ENCODE results near the gene SETD2.
"Not testable (repeated sequence)": the region's sequence is repeated elsewhere in the genome, so short reads cannot be mapped to it uniquely, and the experiment has no call there.

GRCh38 chr3:47142536-47142935 is 21.4 kb downstream of the SETD2 start:
- TF ChIP-seq REST (IDR thresholded peaks at IDR 0.05; ENCODE audit: insufficient replicate concordance, low read depth); CTCF (IDR thresholded peaks at IDR 0.05; ENCODE audit: insufficient read depth, low read length); POLR2AphosphoS5 (IDR thresholded peaks at IDR 0.05; ENCODE audit: low read depth): not testable (repeated sequence)

Measured in HL-60 (cell line).